GM18517 (cell line): ENCODE results near the gene TTC29.

Experiments
- ATAC-seq: cut with Tn5 transposase; IDR thresholded peaks from one replicate; pipeline ENCODE4 v1.9.1; 2021; ENCODE audit warnings: mild to moderate bottlenecking, moderate library complexity; ENCODE audit not compliant: unreplicated experiment

The TTC29 gene

GRCh38 chr4:146945556-146946374 lies at the start of gene TTC29:
Gene TTC29, minus strand, starts transcription at chr4:146945864. Its CDS starts 5,969 bp downstream, at chr4:146939895.
- peak; percentile 99 for ATAC-seq

GRCh38 chr4:146981651-146982050 lies 36.0 kb upstream of the TTC29 start:
- no peak for ATAC-seq

GRCh38 chr4:146978641-146979040 lies 33.0 kb upstream of the TTC29 start:
- no peak for ATAC-seq

- no peak for ATAC-seq
These were observed 30.5 kb upstream of the TTC29 start for GRCh38 chr4:146976145-146976544.

- no peak for ATAC-seq
These were observed 29.9 kb upstream of the TTC29 start for GRCh38 chr4:146975527-146975926.

- no peak for ATAC-seq
These were observed 29.4 kb upstream of the TTC29 start for GRCh38 chr4:146975036-146975435.

GRCh38 chr4:146972036-146972435 lies 26.4 kb upstream of the TTC29 start:
- no peak for ATAC-seq

- ATAC-seq = no peak
These were observed 23.5 kb upstream of the TTC29 start for GRCh38 chr4:146969126-146969525.

GRCh38 chr4:146960634-146961033 lies 15.0 kb upstream of the TTC29 start:
- no peak for ATAC-seq

GRCh38 chr4:146959692-146960091 lies 14.0 kb upstream of the TTC29 start:
- no peak for ATAC-seq

- no peak for ATAC-seq
These were observed 11.6 kb upstream of the TTC29 start for GRCh38 chr4:146957237-146957636.

- no peak for ATAC-seq
These were observed 7.2 kb upstream of the TTC29 start for GRCh38 chr4:146952896-146953295.

- no peak for ATAC-seq
These were observed 3.9 kb upstream of the TTC29 start for GRCh38 chr4:146949559-146949958.

- ATAC-seq = no peak
These were observed 1.8 kb downstream of the TTC29 start for GRCh38 chr4:146943691-146944375.

- ATAC-seq = no peak
These were observed 13.5 kb downstream of the TTC29 start for GRCh38 chr4:146932116-146932515.

- ATAC-seq = no peak
These were observed 15.0 kb downstream of the TTC29 start for GRCh38 chr4:146930673-146931072.

- no peak for ATAC-seq
These were observed 18.0 kb downstream of the TTC29 start for GRCh38 chr4:146927695-146928094.

GRCh38 chr4:146916479-146917076 lies 29.1 kb downstream of the TTC29 start:
- ATAC-seq = peak; percentile 66

- no peak for ATAC-seq
These were observed 30.5 kb downstream of the TTC29 start for GRCh38 chr4:146915132-146915531.

GRCh38 chr4:146900295-146900694 lies 45.4 kb downstream of the TTC29 start:
- ATAC-seq = no peak

GRCh38 chr4:146890301-146890700 lies 55.4 kb downstream of the TTC29 start:
- ATAC-seq = no peak

- ATAC-seq = no peak
These were observed 62.6 kb downstream of the TTC29 start for GRCh38 chr4:146883070-146883469.
